Measurements from ENCODE around the gene ROBO2.
A peak's percentile ranks its signal among the peaks of the same experiment; 100 is the strongest.

The ROBO2 gene

GRCh38 chr3:77102951-77103769 is 63.3 kb downstream of the ROBO2 start:
- DNase-seq (ENCODE audit: low read depth): no peak

DNA sequence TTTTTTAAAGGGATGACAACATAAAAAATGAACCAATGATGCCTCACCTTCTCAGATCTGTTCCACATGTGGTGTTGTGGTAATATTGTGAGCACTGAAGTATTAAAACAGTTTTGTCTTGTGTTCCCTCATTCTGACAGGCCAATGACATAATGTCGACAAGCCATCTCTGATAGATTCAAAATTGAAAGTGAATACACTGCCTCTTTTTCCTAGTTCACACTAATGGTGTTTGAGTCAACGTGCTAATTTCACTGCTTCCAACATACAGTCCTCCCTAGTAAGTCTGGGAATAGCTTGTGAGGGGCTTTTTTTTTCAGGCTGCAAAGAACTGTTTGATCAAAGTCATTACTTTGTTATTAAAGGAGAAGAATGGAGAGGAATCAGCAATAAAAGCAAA is 82.8 kb downstream of the ROBO2 start:
- no peak for DNase-seq (ENCODE audit: low read depth)

DNA sequence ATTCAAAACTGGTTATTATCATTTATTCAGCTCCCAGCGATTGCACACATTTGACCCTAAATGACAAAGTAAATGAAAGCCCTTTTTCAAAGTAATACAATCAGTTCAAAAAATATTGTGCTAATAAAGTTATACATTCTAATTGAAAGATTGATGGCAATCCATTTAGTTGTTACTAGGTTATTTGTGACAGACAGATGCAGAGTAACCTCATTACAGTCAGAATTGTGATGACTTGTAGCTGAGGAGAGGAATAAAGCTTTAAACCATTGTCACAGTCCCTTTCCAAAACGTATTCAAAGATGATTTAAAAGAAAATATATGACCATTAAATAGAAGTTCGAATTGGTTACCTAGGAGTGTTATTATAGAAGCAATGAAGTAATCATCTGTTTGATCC is 86.1 kb downstream of the ROBO2 start:
- DNase-seq (ENCODE audit: low read depth): no peak

GRCh38 chr3:77134769-77135168 is 94.9 kb downstream of the ROBO2 start:
- DNase-seq (ENCODE audit: low read depth): no peak

DNA sequence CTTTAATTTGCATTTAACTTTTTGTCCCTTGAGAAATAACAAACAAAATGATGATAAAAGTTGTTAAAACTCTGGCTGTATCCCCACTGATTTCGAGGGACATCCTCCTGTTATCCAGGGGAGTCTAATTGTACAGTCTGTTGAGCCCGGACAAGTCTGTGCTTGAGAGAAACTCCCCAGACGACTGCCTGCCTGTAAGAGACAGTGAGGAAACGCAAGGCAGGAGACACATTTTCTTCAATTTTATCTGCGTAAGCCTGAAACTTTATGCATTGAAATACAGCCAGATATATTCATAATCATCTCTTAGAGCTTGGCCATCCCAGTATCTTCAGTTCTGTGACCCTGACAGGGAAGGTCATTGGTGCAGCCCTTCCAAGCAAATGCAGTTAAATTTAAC is 97.7 kb downstream of the ROBO2 start:
- DNase-seq (ENCODE audit: low read depth): no peak

DNA sequence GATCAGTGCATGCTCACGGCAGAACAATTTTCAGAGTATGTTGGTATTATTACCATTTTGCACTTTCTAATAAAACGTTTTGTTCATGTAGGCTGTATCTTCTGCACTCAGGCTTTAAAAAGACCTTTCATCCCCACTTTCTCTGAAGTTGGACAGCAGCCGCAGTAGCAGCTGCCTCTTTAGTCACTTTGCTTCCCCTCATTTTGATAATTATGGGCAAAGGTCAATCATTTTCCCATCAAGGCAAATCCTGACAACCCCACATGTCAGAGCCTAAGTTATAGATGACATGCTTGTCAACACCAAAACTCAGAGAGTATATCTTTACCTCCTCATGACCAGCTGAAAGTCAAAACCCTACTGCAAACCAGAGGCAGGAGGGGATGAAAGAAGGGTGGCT is 99.7 kb downstream of the ROBO2 start:
- DNase-seq (ENCODE audit: low read depth): no peak

DNA sequence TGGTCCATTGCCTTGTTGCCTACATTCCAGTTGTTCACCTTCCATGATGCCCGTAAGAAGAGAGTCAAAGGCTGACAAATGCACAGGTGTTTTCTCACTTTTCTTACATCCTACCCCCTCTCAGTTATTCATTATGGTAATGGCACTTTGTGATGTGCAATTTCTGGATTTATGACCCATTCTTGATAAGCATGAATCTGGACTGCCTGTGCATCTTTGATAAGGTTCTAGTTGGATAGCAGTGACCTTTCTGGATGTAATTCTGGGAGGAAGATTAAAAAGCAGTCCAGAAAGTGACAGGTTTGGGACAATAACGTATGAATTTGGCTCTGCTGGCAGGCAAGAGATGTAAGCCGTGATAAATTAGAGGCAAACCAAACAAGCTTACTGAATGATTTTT is 101.5 kb downstream of the ROBO2 start:
- no peak for DNase-seq (ENCODE audit: low read depth)

DNA sequence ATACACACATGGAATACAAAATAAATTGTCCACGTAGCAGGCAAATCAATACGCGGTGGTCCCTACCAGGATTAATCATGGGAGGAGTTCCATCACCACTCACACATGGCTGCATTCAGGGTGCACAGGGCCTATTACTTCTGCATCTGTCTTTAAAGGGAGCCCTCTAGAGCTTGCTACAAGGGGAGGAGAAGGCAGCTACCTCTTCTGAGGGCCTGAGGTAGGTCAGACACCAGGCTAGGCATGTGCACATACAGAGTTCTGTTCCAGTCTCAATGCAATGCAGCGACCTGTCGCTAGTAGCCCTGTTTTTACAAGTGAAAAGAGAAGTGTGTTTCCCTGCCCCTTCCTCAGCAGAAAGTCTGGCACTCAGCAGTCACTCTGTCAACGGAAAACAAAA is 102.7 kb downstream of the ROBO2 start:
- DNase-seq (ENCODE audit: low read depth): no peak

- no peak for DNase-seq (ENCODE audit: low read depth)
Observed at GRCh38 chr3:77146004-77146403, 106.1 kb downstream of the ROBO2 start.

DNA sequence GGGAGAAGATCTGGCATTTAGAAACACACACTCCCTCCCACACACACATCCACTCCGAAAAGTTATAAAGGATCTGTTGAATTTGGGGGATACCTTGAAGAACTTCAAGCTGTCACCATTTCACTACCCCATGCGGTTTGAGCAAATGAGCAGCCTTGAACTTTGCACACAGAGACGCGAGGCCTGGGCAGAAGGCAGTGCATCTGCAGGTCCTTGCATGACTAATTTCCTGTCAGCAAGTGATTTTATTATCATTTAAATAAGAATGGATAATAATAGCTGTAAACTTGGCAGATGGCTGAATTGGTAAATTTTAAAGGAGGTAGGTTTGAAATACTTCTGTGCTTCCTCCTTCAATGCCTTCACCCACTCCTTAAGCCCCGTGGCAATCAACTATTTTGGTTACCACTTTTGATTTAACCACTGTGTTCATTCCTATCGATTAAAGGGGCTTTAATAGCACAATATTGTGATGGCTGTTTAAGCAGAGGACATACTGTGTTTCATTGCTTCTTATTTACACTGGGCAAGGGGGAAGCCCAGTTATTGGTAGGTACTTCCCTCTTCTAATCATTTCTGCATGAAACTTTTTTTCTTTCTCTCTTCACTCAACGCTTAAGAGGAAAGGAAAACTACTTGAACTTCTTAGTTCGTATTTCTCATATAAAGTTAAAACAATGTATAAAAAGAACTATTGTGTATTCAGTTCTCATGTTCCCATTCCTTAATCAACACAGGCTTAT is 108.1 kb downstream of the ROBO2 start:
- no peak for DNase-seq (ENCODE audit: low read depth)

GRCh38 chr3:77149382-77149781 is 109.5 kb downstream of the ROBO2 start:
- DNase-seq (ENCODE audit: low read depth): no peak

- DNase-seq (ENCODE audit: low read depth): no peak
Observed at GRCh38 chr3:77150028-77150427, 110.1 kb downstream of the ROBO2 start.

DNA sequence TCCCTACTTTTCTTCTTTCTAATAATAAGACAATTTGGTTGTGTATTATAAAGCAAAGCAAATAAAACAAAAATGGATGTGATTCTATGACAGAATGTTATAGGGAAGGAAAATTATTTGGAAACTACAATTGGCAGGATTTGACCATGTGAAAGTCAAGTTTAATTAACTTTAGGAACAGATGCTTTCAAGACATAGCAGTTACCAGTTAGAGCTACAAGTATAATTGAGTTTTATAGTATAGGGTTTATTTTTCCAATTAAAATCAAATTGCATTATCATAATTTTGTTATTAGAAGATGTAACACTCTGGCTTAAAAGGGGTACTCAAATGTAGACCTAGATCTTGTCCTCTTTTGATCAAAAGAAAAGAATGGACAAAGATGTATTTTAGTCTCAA is 110.9 kb downstream of the ROBO2 start:
- DNase-seq (ENCODE audit: low read depth): no peak

GRCh38 chr3:77158730-77159581 is 119.1 kb downstream of the ROBO2 start:
- no peak for DNase-seq (ENCODE audit: low read depth)

DNA sequence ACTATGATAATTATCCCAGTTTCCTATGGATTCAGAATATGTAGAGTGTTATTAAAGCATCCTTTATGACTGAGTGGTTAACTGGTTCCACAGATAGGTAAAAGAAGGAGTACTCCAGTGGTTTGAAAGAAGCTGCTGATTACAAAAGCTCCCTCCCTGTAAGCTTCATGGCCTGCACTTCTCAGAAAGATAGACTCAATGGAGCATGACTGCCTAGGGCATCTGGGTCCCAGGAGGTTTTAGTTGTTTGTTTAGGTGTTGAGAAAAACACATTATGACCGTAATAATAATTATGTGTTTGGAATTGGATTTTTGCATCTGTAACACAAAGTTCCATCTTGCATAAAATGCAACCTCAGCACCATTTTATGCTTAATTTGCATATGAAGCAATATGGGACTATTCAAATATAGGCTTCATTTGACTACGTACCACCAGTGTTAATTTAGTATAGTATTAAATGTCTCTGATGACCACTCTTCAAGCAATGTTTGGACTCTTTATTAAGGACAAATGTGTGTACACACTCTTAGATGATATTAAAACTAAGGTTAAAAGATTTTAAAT is 121.1 kb downstream of the ROBO2 start:
- no peak for DNase-seq (ENCODE audit: low read depth)

DNA sequence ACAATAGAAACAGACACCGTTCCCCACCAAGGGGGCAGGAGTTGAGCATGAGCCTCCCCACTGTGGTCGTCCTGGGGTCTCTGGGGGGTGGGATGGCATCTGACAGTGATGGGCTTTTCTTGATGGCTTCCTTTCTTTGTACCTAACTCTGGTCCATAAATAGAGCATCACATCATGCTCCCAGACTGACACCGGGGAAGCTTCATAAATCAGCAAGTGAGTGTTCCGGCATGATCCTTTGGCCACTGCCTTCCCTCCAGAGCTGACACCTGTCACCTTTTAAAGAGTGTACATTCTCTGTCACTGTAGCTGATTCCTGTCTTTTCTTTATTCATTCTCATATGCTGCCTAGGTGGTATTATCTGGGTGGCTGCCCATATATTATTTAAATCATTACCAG is 129.9 kb downstream of the ROBO2 start:
- DNase-seq (ENCODE audit: low read depth): no peak

DNA sequence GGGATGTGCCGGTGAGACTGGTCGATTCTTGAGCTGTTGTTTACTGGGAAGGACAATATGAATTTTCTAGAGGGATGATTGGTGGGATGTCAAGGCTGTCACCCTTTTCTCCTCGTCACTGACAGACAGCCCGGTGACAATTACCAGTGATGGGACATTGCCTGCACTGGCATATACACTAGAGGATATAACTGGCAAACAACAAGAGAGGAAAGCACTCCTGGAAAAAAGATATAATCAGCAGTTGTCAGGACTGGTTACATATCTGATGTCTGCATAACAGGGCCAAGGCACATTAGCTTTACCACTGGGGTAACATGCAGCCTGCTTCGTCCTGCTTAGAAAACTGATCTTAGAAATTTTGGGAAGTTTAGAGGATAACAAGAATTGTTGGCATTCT is 131.1 kb downstream of the ROBO2 start:
- no peak for DNase-seq (ENCODE audit: low read depth)

GRCh38 chr3:77179762-77180161 is 139.9 kb downstream of the ROBO2 start:
- DNase-seq (ENCODE audit: low read depth): no peak

- no peak for DNase-seq (ENCODE audit: low read depth)
Observed at GRCh38 chr3:77182341-77182740, 142.4 kb downstream of the ROBO2 start.

DNA sequence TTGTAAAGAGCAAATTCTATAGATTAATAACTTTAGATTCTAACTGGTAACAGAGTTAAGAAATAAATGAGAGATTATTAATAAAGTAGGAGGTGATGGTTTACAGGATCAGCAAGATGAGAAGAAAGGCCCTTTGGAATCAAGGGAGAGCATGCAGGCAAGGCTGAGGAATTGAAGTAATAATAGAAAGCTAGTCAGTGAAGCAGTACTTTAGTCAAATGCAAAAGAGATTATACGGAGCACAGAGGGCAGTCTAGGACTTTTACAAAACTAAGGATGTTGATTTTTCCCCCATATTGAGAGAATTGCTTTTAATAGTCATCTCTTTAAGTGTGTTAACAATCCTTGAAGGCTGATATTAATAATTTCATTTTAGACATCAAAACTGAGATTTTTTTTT is 146.4 kb downstream of the ROBO2 start:
- no peak for DNase-seq (ENCODE audit: low read depth)

DNA sequence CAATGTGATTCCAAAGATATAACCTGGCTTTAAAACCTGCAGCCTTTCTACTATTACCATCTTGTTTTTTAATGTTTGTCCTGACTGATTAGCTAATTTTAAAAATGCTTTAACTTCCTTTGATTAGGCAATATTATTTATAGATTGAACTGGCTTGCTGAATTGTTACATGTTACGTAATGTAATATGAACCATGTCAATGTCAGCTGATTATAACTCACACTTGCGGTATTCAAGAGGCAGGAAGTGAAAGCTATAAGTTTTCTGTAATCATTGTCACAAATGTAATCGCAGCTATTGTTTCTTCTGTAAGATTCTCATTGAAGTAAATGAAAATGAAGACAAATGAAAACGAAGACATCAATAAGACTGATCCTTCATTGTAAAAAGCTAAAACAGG is 146.8 kb downstream of the ROBO2 start:
- peak; percentile 17 for DNase-seq (ENCODE audit: low read depth)

GRCh38 chr3:77188210-77188609 is 148.3 kb downstream of the ROBO2 start:
- no peak for DNase-seq (ENCODE audit: low read depth)
